A673 (cell line): ENCODE data around the gene ZSWIM6. TPM values are rescaled to one million over a fixed set of nuclear protein-coding genes. Genes with fewer than 3 reads are reported as not detected.

ENCODE experiments used
- BruUV-seq: library from RNA; stranded (reverse); fragments of 400-500 nt; replicated peaks from 2 replicates; lab custom pipeline; 2021; lab: Mats Ljungman, UMichigan
- CTCF ChIA-PET: fragments of 300-600 bp; sonication (Branson Sonifier 250); formaldehyde crosslinking; loops from one replicate; lab custom pipeline; 2022; ENCODE audit warnings: antibody characterized with exemption; lab: Charles Lee
- POLR2A ChIA-PET: fragments of 300-600 bp; sonication (Branson Sonifier 250); formaldehyde crosslinking; loops from one replicate; lab custom pipeline; 2022; ENCODE audit warnings: antibody characterized with exemption; ENCODE audit not compliant: low non-redundant PET; lab: Charles Lee
- DNase-seq: peaks from one replicate; pipeline ENCODE4 v3.0.0-alpha.2; 2015; ENCODE audit warnings: low spot score
- H3K27ac ChIP-seq: fragments of 200-600 bp; sonication (generic); 2 replicates; pipeline ENCODE4 v1.5.1; 2016; ENCODE audit warnings: mixed run types, low read depth, mild to moderate bottlenecking, mixed read lengths, antibody characterized with exemption, low read length; ENCODE audit not compliant: poor library complexity, severe bottlenecking
- H3K27me3 ChIP-seq: fragments of 200-600 bp; sonication (generic); replicated peaks from 2 replicates; pipeline ENCODE4 v1.6.1; 2017; ENCODE audit warnings: mixed run types, low read depth, mild to moderate bottlenecking, mixed read lengths, antibody characterized with exemption, low read length; ENCODE audit not compliant: insufficient read depth, poor library complexity
- H3K36me3 ChIP-seq: fragments of 200-600 bp; sonication (generic); 2 replicates; pipeline ENCODE4 v1.6.1; 2016; ENCODE audit warnings: mixed run types, mild to moderate bottlenecking, mixed read lengths, antibody characterized with exemption, low read length; ENCODE audit not compliant: insufficient read depth, poor library complexity, severe bottlenecking
- H3K4me1 ChIP-seq: fragments of 200-600 bp; sonication (generic); 2 replicates; pipeline ENCODE4 v1.6.1; 2017; ENCODE audit warnings: mixed run types, mild to moderate bottlenecking, mixed read lengths, antibody characterized with exemption, low read length; ENCODE audit not compliant: insufficient read depth, poor library complexity, severe bottlenecking
- H3K4me3 ChIP-seq: fragments of 200-600 bp; sonication (generic); 2 replicates; pipeline ENCODE4 v1.5.1; 2016; ENCODE audit warnings: low read depth, mixed run types, mild to moderate bottlenecking, mixed read lengths, low read length; ENCODE audit not compliant: poor library complexity, severe bottlenecking
- H3K9me3 ChIP-seq: fragments of 200-600 bp; sonication (generic); 2 replicates; pipeline ENCODE4 v1.6.1; 2016; ENCODE audit warnings: mixed run types, low read depth, mild to moderate bottlenecking, mixed read lengths, antibody characterized with exemption, low read length; ENCODE audit not compliant: poor library complexity, severe bottlenecking
- EZH2 ChIP-seq: fragments of 200-600 bp; sonication (generic); IDR thresholded peaks from 2 replicates; pipeline ENCODE4 v1.6.1; 2017; ENCODE audit warnings: borderline replicate concordance, low read depth, mild to moderate bottlenecking, mixed read lengths, antibody characterized with exemption, low read length; ENCODE audit not compliant: poor library complexity, severe bottlenecking
- intact Hi-C: fragments of 100-400 bp; cut with micrococcal nuclease; formaldehyde crosslinking; loops from one replicate; pipeline ENCODE4 v1.10.0; 2022; ENCODE audit not compliant: unreplicated experiment
- total RNA-seq: library from RNA; stranded (reverse); gene quantifications from 2 replicates; pipeline ENCODE4 v1.2.3, GENCODE V29; 2021
- TF ChIP-seq, protein P1 (sequence below): fragments of 300-800, 200-600 bp; sonication (generic); conservative IDR thresholded peaks from 2 replicates; pipeline ENCODE4 v1.5.1; 2017; ENCODE audit warnings: low read depth, mild to moderate bottlenecking, antibody characterized with exemption, low read length, moderate library complexity, mixed read lengths

The ZSWIM6 gene
- total RNA-seq, 1 experiment from 2014 or later: 47.3 TPM

DNA sequence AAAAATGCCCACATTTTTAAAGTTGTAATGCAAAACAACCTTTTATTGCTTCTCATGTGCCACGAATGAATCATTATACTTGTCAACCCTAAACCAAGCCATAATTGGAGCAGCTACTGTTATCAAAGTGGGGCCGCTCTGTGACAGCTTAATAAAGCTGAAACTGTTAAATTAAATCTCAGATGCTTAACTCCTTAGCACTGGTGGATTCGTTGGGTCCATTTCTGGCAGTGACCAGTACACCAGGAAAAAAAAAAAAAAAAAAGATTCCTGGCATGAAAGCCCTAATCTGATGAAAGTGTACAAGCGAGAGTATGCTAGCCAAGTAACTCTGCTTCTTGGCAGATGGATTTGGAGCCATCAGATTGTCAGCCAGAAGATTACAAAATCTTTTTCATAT lies 164.8 kb downstream of the ZSWIM6 start:
- intact Hi-C loops: no loop called here
- CTCF ChIA-PET: no interaction called here

DNA sequence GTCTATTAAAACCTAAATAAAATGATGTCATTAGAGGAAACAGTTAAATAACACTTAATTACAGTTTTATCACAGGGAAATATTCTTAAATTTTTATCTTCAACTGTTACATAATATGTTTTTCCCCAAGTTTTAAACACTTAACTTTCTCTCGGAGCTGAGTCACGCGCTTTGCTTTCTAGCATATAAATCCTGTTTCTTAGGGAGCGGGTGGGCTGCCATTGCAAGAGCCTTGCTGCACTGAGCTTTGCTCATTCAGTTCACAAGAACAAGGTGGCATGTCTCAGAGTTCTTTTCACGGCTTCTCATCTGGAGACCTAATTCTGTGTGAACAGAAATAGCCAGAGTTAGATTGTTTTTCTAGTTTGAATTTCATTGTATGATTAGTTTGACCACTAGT lies 166.1 kb downstream of the ZSWIM6 start:
- Histone ChIP-seq H3K27ac (no peak overlapping the region), H3K4me3 (no peak overlapping the region), H3K27me3 (no peaks in the 10 kb centered on the region), H3K9me3 (no peaks in the 10 kb centered on the region), H3K4me1 (peaks cover 42% of the 10 kb centered on the region), H3K36me3 (peaks cover 6% of the 10 kb centered on the region)
- intact Hi-C loops: no loop called here
- no peak for DNase-seq
- ChIA-PET CTCF (no interaction called here), POLR2A (no interaction called here)
- TF ChIP-seq EZH2: no peak
- TF ChIP-seq, protein P1, sequence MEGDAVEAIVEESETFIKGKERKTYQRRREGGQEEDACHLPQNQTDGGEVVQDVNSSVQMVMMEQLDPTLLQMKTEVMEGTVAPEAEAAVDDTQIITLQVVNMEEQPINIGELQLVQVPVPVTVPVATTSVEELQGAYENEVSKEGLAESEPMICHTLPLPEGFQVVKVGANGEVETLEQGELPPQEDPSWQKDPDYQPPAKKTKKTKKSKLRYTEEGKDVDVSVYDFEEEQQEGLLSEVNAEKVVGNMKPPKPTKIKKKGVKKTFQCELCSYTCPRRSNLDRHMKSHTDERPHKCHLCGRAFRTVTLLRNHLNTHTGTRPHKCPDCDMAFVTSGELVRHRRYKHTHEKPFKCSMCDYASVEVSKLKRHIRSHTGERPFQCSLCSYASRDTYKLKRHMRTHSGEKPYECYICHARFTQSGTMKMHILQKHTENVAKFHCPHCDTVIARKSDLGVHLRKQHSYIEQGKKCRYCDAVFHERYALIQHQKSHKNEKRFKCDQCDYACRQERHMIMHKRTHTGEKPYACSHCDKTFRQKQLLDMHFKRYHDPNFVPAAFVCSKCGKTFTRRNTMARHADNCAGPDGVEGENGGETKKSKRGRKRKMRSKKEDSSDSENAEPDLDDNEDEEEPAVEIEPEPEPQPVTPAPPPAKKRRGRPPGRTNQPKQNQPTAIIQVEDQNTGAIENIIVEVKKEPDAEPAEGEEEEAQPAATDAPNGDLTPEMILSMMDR: no peak
- BruUV-seq: no TSS peak

More for the DNA sequence above, 164.8 kb downstream of the ZSWIM6 start:
- H3K9me3 ChIP-seq: no peaks in the 10 kb centered on the region
- H3K36me3 ChIP-seq: peaks cover 6% of the 10 kb centered on the region
- POLR2A ChIA-PET: interaction anchor here (0.9 kb wide), 1 partner anchor 116 kb away, joined by 3 read pairs; no protein-coding TSS in a partner anchor
- TF ChIP-seq, protein P1: no peak
- TF ChIP-seq EZH2: no peak
- H3K4me1 ChIP-seq: peaks cover 38% of the 10 kb centered on the region
- H3K4me3 ChIP-seq: no peak overlapping the region
- no peak for DNase-seq
- peak overlapping the region; percentile 3 for H3K27ac ChIP-seq
- H3K27me3 ChIP-seq: no peaks in the 10 kb centered on the region
- no TSS peak for BruUV-seq

DNA sequence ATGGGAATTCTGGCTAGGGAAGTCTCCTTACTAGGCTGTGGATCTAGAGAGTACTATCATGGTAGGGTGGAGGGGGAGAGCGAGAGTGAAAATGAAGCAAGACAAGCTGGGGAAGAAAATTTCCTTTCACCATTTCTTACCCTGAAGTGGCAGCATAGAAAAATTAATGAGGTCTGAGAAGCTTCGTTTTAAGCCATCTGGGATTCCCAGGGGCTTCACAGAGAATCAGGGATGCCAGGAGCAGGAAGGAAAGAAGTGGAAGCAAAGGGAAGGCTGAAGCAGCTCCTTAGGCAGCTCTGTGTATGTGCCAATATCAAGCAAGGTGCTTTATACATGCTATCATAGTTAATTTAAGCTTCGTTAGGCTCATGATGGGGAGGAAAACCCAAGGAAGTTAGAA lies 169.9 kb downstream of the ZSWIM6 start:
- CTCF ChIA-PET: no interaction called here

More for the DNA sequence above, 169.9 kb downstream of the ZSWIM6 start:
- no peak for DNase-seq
- H3K4me1 ChIP-seq: peaks cover 54% of the 10 kb centered on the region
- H3K36me3 ChIP-seq: peaks cover 11% of the 10 kb centered on the region
- H3K27ac ChIP-seq: no peak overlapping the region
- TF ChIP-seq, protein P1: no peak
- no peak for TF ChIP-seq EZH2
- H3K4me3 ChIP-seq: no peak overlapping the region
- POLR2A ChIA-PET: no interaction called here
- no peaks in the 10 kb centered on the region for H3K27me3 ChIP-seq
- no peaks in the 10 kb centered on the region for H3K9me3 ChIP-seq
- BruUV-seq: no TSS peak
- intact Hi-C loops: loop anchor here (10.0 kb wide), 1 partner anchor 167 kb away; the partner anchor contains the start of gene ZSWIM6
